ENCODE measurements around the gene MMP28.

Gene MMP28

GRCh38 chr17:35797918-35798317 is 2.5 kb upstream of the MMP28 start:
- DNase-seq: no peak

GRCh38 chr17:35797370-35797769 is 1.9 kb upstream of the MMP28 start:
- DNase-seq: no peak

GRCh38 chr17:35796942-35797341 is 1.5 kb upstream of the MMP28 start:
- no peak for DNase-seq

GRCh38 chr17:35795871-35796265 is 427 bp upstream of the MMP28 start:
- DNase-seq: no peak

- DNase-seq: no peak
These were observed 2.2 kb downstream of the MMP28 start for GRCh38 chr17:35793257-35793656.

- no peak for DNase-seq
These were observed 3.6 kb downstream of the MMP28 start for GRCh38 chr17:35791681-35792350.

- DNase-seq: no peak
These were observed 4.6 kb downstream of the MMP28 start for GRCh38 chr17:35790841-35791240.

GRCh38 chr17:35788477-35789368 is 6.7 kb downstream of the MMP28 start:
- DNase-seq: no peak

- no peak for DNase-seq
These were observed 8.5 kb downstream of the MMP28 start for GRCh38 chr17:35786941-35787432.

- no peak for DNase-seq
These were observed 10.5 kb downstream of the MMP28 start for GRCh38 chr17:35784895-35785294.

GRCh38 chr17:35780950-35781349 is 14.5 kb downstream of the MMP28 start:
- DNase-seq: no peak

- DNase-seq: no peak
These were observed 16.7 kb downstream of the MMP28 start for GRCh38 chr17:35778641-35779196.

- DNase-seq: no peak
These were observed 19.9 kb downstream of the MMP28 start for GRCh38 chr17:35775583-35775982.

- no peak for DNase-seq
These were observed 20.4 kb downstream of the MMP28 start for GRCh38 chr17:35775039-35775438.

- DNase-seq: no peak
These were observed 20.9 kb downstream of the MMP28 start for GRCh38 chr17:35774499-35774898.

- DNase-seq: no peak
These were observed 21.6 kb downstream of the MMP28 start for GRCh38 chr17:35773679-35774425.

GRCh38 chr17:35773129-35773528 is 22.3 kb downstream of the MMP28 start:
- no peak for DNase-seq

GRCh38 chr17:35769895-35770486 is 25.4 kb downstream of the MMP28 start:
- no peak for DNase-seq

GRCh38 chr17:35768797-35769196 is 26.6 kb downstream of the MMP28 start:
- no peak for DNase-seq

- DNase-seq: no peak
These were observed 28.4 kb downstream of the MMP28 start for GRCh38 chr17:35766903-35767510.

GRCh38 chr17:35766489-35766877 is 29.0 kb downstream of the MMP28 start:
- DNase-seq: no peak
